Measurements from ENCODE around the gene UBAP2L. TPM values are rescaled to one million over a fixed set of nuclear protein-coding genes. Genes with fewer than 3 reads are reported as not detected.
A peak's percentile ranks its signal among the peaks of the same experiment; 100 is the strongest.
"Not testable (repeated sequence)": the region's sequence is repeated elsewhere in the genome, so short reads cannot be mapped to it uniquely, and the experiment has no call there.

Gene UBAP2L
- total RNA-seq, 1 donor from 2014 or later, result 218 TPM

GRCh38 chr1:154198756-154199562 is 21.8 kb upstream of the UBAP2L start:
- TF ChIP-seq EZH2 (IDR thresholded peaks at IDR 0.05; ENCODE audit: insufficient read depth, low read length) (no peak), CTCF (IDR thresholded peaks at IDR 0.05; ENCODE audit: insufficient read depth, low read depth, low read length) (peak; percentile 54)
- peaks cover 2% of the 10 kb centered on the region for H3K36me3 Mint-ChIP-seq (ENCODE audit: low read depth, unreplicated experiment)
- H3K79me2 ChIP-seq (ENCODE audit: insufficient read depth, low read length), result no peaks in the 10 kb centered on the region
- peak overlapping the region; percentile 77 for H3K4me2 ChIP-seq (ENCODE audit: low read length)
- H3K36me3 ChIP-seq (ENCODE audit: insufficient read depth, low read length), result no peaks in the 10 kb centered on the region
- H3K9ac ChIP-seq (ENCODE audit: low read length), result peak overlapping the region; percentile 29
- H3K27ac Mint-ChIP-seq (ENCODE audit: unreplicated experiment), result no peak overlapping the region
- H3K4me1 Mint-ChIP-seq (ENCODE audit: low read depth, unreplicated experiment), result peaks cover 5% of the 10 kb centered on the region
- H3K9me3 ChIP-seq (ENCODE audit: insufficient read depth, low read depth, low read length), result no peaks in the 10 kb centered on the region
- no peak for FAIRE-seq
- H3K27me3 Mint-ChIP-seq (ENCODE audit: low read depth, unreplicated experiment), result peaks cover 12% of the 10 kb centered on the region
- H3K9me3 Mint-ChIP-seq (ENCODE audit: unreplicated experiment), result peaks cover 2% of the 10 kb centered on the region
- H3K4me3 ChIP-seq (ENCODE audit: insufficient read depth, low read depth, low read length), result no peak overlapping the region
- no peaks in the 10 kb centered on the region for H4K20me1 ChIP-seq (ENCODE audit: insufficient read depth, low read length)
- H3K27me3 ChIP-seq (ENCODE audit: insufficient read depth, low read length), result peaks cover 5% of the 10 kb centered on the region
- H3K4me3 Mint-ChIP-seq (ENCODE audit: unreplicated experiment), result no peak overlapping the region
- peaks cover 3% of the 10 kb centered on the region for H3K4me1 ChIP-seq (ENCODE audit: insufficient read depth, low read length)
- H3K27ac ChIP-seq (ENCODE audit: low read depth, low read length), result no peak overlapping the region
- peak overlapping the region; percentile 86 for H2AFZ ChIP-seq (ENCODE audit: low read depth, low read length)
- DNase-seq (ENCODE audit: low read depth), result peak; percentile 48

GRCh38 chr1:154199563-154199879 is 21.2 kb upstream of the UBAP2L start:
- Mint-ChIP-seq H3K9me3 (ENCODE audit: unreplicated experiment) (peaks cover 2% of the 10 kb centered on the region), H3K36me3 (ENCODE audit: low read depth, unreplicated experiment) (peaks cover 2% of the 10 kb centered on the region), H3K27me3 (ENCODE audit: low read depth, unreplicated experiment) (peaks cover 9% of the 10 kb centered on the region), H3K4me3 (ENCODE audit: unreplicated experiment) (no peak overlapping the region), H3K4me1 (ENCODE audit: low read depth, unreplicated experiment) (peaks cover 5% of the 10 kb centered on the region), H3K27ac (ENCODE audit: unreplicated experiment) (no peak overlapping the region)
- Histone ChIP-seq H3K36me3 (ENCODE audit: insufficient read depth, low read length) (no peaks in the 10 kb centered on the region), H3K27ac (ENCODE audit: low read depth, low read length) (no peak overlapping the region), H3K4me1 (ENCODE audit: insufficient read depth, low read length) (peaks cover 3% of the 10 kb centered on the region), H3K27me3 (ENCODE audit: insufficient read depth, low read length) (peaks cover 3% of the 10 kb centered on the region), H4K20me1 (ENCODE audit: insufficient read depth, low read length) (no peaks in the 10 kb centered on the region), H2AFZ (ENCODE audit: low read depth, low read length) (peak overlapping the region; percentile 86), H3K4me2 (ENCODE audit: low read length) (peak overlapping the region; percentile 77), H3K79me2 (ENCODE audit: insufficient read depth, low read length) (no peaks in the 10 kb centered on the region), H3K9me3 (ENCODE audit: insufficient read depth, low read depth, low read length) (no peaks in the 10 kb centered on the region), H3K9ac (ENCODE audit: low read length) (peak overlapping the region; percentile 29), H3K4me3 (ENCODE audit: insufficient read depth, low read depth, low read length) (no peak overlapping the region)
- DNase-seq (ENCODE audit: low read depth) (no peak), FAIRE-seq (no peak)
- TF ChIP-seq CTCF (IDR thresholded peaks at IDR 0.05; ENCODE audit: insufficient read depth, low read depth, low read length) (no peak), EZH2 (IDR thresholded peaks at IDR 0.05; ENCODE audit: insufficient read depth, low read length) (no peak)

DNA sequence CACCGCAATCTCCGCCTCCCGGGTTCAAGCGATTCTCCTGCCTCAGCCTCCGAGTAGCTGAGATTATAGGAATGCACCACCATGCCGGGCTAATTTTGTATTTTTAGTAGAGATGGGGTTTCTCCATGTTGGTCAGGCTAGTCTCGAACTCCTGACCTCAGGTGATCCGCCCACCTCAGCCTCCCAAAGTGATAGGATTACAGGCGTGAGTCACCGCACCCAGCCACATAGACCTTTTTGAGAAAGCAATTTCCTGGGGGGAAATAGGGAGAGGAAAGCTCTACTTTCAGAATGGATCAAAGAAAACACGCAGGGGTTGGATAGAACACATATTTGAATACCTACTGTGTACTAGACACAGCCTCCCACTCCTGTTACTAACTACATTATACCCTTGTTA is 15.0 kb upstream of the UBAP2L start:
- H3K36me3 ChIP-seq (ENCODE audit: insufficient read depth, low read length), result peaks cover 28% of the 10 kb centered on the region
- H3K4me2 ChIP-seq (ENCODE audit: low read length); DNase-seq (ENCODE audit: low read depth); H4K20me1 ChIP-seq (ENCODE audit: insufficient read depth, low read length); H3K27ac ChIP-seq (ENCODE audit: low read depth, low read length); H3K4me3 Mint-ChIP-seq (ENCODE audit: unreplicated experiment); FAIRE-seq; H3K4me1 ChIP-seq (ENCODE audit: insufficient read depth, low read length); H3K9ac ChIP-seq (ENCODE audit: low read length); H2AFZ ChIP-seq (ENCODE audit: low read depth, low read length); H3K79me2 ChIP-seq (ENCODE audit: insufficient read depth, low read length); H3K9me3 ChIP-seq (ENCODE audit: insufficient read depth, low read depth, low read length); H3K9me3 Mint-ChIP-seq (ENCODE audit: unreplicated experiment); H3K27me3 Mint-ChIP-seq (ENCODE audit: low read depth, unreplicated experiment); H3K4me3 ChIP-seq (ENCODE audit: insufficient read depth, low read depth, low read length); H3K4me1 Mint-ChIP-seq (ENCODE audit: low read depth, unreplicated experiment); H3K27me3 ChIP-seq (ENCODE audit: insufficient read depth, low read length): not testable (repeated sequence)
- Mint-ChIP-seq H3K36me3 (ENCODE audit: low read depth, unreplicated experiment) (peaks cover 24% of the 10 kb centered on the region), H3K27ac (ENCODE audit: unreplicated experiment) (peak overlapping the region; percentile 43)
